Nephron (organoid): ENCODE data around the gene CYP4A22.
"Not testable (repeated sequence)": the region's sequence is repeated elsewhere in the genome, so short reads cannot be mapped to it uniquely, and the experiment has no call there.

ENCODE experiments used
- H3K27ac Mint-ChIP-seq, 3 experiments: 2 replicates each; pipeline ENCODE4 v1.8.0; 2020; ENCODE audit warnings: mixed read lengths in 3 of 3, mild to moderate bottlenecking in 2 of 3, moderate library complexity in 1 of 3
- H3K27me3 Mint-ChIP-seq: 2 replicates; pipeline ENCODE4 v1.8.0; 2021; ENCODE audit warnings: low read depth, mild to moderate bottlenecking, moderate library complexity, mixed read lengths
- H3K36me3 Mint-ChIP-seq: 2 replicates; pipeline ENCODE4 v1.8.0; 2020; ENCODE audit warnings: low read depth, mixed read lengths
- H3K4me1 Mint-ChIP-seq: 2 replicates; pipeline ENCODE4 v1.8.0; 2020; ENCODE audit warnings: mixed read lengths
- H3K4me3 Mint-ChIP-seq, 3 experiments: 2 replicates each; pipeline ENCODE4 v1.8.0; 2020; ENCODE audit warnings: mild to moderate bottlenecking in 3 of 3, mixed read lengths in 3 of 3, moderate library complexity in 2 of 3
- H3K9me3 Mint-ChIP-seq: 2 replicates; pipeline ENCODE4 v1.8.0; 2020; ENCODE audit warnings: mixed read lengths
- CTCF ChIP-seq, 3 experiments: fragments of 200-600 bp; sonication (generic); IDR thresholded peaks; one replicate each; pipeline ENCODE4 v1.5.0; 2021; ENCODE audit warnings: antibody characterized with exemption in 3 of 3; ENCODE audit not compliant: unreplicated experiment in 3 of 3

The CYP4A22 gene

GRCh38 chr1:47189844-47190508 lies 52.7 kb downstream of the CYP4A22 start, which contains the start of gene PDZK1IP1:
TSS of gene PDZK1IP1 (minus strand) at chr1:47190036. CDS start at chr1:47189932, 104 bp downstream.
- peak within 1 kb of the TSS; percentile 64 to 82 (median 71) for H3K27ac Mint-ChIP-seq
- H3K9me3 Mint-ChIP-seq, result no peaks in the 10 kb centered on the region
- peaks cover 34% of the 10 kb centered on the region for H3K4me1 Mint-ChIP-seq
- H3K36me3 Mint-ChIP-seq, result no peaks in the 10 kb centered on the region
- TF ChIP-seq CTCF (IDR thresholded peaks at IDR 0.05; ENCODE audit: unreplicated experiment in 3 of 3), result no peak
- H3K4me3 Mint-ChIP-seq, result no peak within 1 kb of the TSS
- H3K27me3 Mint-ChIP-seq, result peaks cover 30% of the 10 kb centered on the region

- H3K9me3 Mint-ChIP-seq, result no peaks in the 10 kb centered on the region
- H3K36me3 Mint-ChIP-seq, result no peaks in the 10 kb centered on the region
- no peak for TF ChIP-seq CTCF (IDR thresholded peaks at IDR 0.05; ENCODE audit: unreplicated experiment in 3 of 3)
- H3K4me1 Mint-ChIP-seq, result peaks cover 34% of the 10 kb centered on the region
- no peak overlapping the region for H3K4me3 Mint-ChIP-seq
- H3K27me3 Mint-ChIP-seq, result peaks cover 27% of the 10 kb centered on the region
- H3K27ac Mint-ChIP-seq, result peak overlapping the region; percentile 64 to 82 (median 71)
These were observed 53.2 kb downstream of the CYP4A22 start for GRCh38 chr1:47190509-47190855.

- no peaks in the 10 kb centered on the region for H3K9me3 Mint-ChIP-seq
- peaks cover 34% of the 10 kb centered on the region for H3K4me1 Mint-ChIP-seq
- no peak for TF ChIP-seq CTCF (IDR thresholded peaks at IDR 0.05; ENCODE audit: unreplicated experiment in 3 of 3)
- H3K36me3 Mint-ChIP-seq, result no peaks in the 10 kb centered on the region
- peak overlapping the region; percentile 93 to 95 (median 93) for H3K27ac Mint-ChIP-seq
- H3K27me3 Mint-ChIP-seq, result peaks cover 24% of the 10 kb centered on the region
- H3K4me3 Mint-ChIP-seq, result no peak overlapping the region
These were observed 53.6 kb downstream of the CYP4A22 start for GRCh38 chr1:47190857-47191256.

GRCh38 chr1:47191940-47192457 lies 54.8 kb downstream of the CYP4A22 start:
- H3K4me3 Mint-ChIP-seq, result peak overlapping the region; percentile 10 to 43 (median 33)
- H3K27me3 Mint-ChIP-seq, result peaks cover 27% of the 10 kb centered on the region
- no peaks in the 10 kb centered on the region for H3K36me3 Mint-ChIP-seq
- H3K27ac Mint-ChIP-seq, result peak overlapping the region; percentile 93 to 95 (median 93)
- H3K9me3 Mint-ChIP-seq, result no peaks in the 10 kb centered on the region
- no peak for TF ChIP-seq CTCF (IDR thresholded peaks at IDR 0.05; ENCODE audit: unreplicated experiment in 3 of 3)
- H3K4me1 Mint-ChIP-seq, result peaks cover 34% of the 10 kb centered on the region

GRCh38 chr1:47192458-47193384 lies 55.5 kb downstream of the CYP4A22 start:
- Mint-ChIP-seq H3K9me3 (no peaks in the 10 kb centered on the region), H3K4me3 (no peak overlapping the region), H3K4me1 (peaks cover 34% of the 10 kb centered on the region), H3K36me3 (no peaks in the 10 kb centered on the region), H3K27ac (peak overlapping the region; percentile 47 to 93 (median 68)), H3K27me3 (peaks cover 30% of the 10 kb centered on the region)
- TF ChIP-seq CTCF (IDR thresholded peaks at IDR 0.05; ENCODE audit: unreplicated experiment in 3 of 3), result peak; percentile 93 to 97 (median 97)

GRCh38 chr1:47193496-47193895 lies 56.3 kb downstream of the CYP4A22 start:
- H3K4me3 Mint-ChIP-seq, H3K27ac Mint-ChIP-seq, H3K36me3 Mint-ChIP-seq, H3K9me3 Mint-ChIP-seq: not testable (repeated sequence)
- H3K4me1 Mint-ChIP-seq, result peaks cover 34% of the 10 kb centered on the region
- peaks cover 35% of the 10 kb centered on the region for H3K27me3 Mint-ChIP-seq
